ENCODE data around the gene OLFML1.

Gene OLFML1

DNA sequence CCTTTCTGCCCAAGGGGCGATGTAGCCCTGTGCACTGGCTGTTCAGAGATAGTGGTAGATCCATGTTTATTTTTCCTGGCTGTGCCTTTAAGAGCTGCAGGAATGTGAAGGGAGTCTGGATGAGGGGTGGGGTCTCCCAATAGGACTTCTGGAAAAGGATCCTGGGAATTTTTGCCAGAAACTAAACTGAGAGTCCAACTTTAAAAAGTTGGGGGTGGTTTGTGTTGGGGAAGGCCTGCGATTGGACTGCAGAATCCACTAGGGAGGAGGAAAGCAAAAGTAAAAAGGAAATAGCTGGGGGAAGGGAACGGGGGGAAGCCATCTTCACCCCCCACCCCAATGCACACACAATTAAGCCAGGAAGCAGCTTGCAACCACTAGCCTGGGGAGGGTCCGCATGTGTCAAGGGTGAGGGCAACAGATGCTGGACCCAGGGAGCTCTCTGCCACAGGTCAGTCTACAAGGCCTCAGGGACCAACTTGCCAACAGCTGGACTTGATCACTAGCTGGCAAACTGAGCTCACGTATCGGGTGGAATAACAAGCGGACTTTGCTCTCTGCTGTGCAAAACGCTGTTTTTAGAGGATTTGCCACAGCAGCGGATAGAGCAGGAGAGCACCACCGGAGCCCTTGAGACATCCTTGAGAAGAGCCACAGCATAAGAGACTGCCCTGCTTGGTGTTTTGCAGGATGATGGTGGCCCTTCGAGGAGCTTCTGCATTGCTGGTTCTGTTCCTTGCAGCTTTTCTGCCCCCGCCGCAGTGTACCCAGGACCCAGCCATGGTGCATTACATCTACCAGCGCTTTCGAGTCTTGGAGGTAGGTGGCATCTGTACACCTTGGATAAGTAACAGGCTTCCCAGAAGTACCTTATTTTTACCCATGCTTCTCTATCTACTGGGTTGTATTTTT lies at the start of gene OLFML1:
Gene OLFML1 (plus strand): TSS at position 321 of the 912 bp plus-strand sequence. CDS start 370 bp downstream, at position 691.
- DNase-seq (ENCODE audit: low read depth in 2 of 2): no peak

DNA sequence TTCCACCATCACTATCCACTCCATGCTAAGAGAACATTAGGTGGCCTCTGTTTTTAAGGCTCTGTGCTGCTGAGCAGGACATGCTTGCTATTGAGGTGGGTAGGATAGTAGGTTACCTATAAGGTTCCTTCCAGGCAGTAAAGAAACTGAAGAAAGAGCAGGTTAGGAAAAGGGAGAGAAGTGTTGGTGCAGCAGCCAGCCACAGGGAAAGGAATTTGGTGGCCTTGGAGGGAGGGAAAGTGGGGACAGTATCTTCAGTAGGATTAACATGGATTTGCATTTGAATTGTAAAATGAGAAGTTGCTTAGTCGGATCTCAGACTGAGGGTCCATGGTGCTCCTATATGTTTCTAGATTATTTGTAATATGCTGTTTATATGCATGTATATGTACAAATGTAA lies 49.2 kb upstream of the OLFML1 start:
- DNase-seq (ENCODE audit: low read depth in 2 of 2): no peak

DNA sequence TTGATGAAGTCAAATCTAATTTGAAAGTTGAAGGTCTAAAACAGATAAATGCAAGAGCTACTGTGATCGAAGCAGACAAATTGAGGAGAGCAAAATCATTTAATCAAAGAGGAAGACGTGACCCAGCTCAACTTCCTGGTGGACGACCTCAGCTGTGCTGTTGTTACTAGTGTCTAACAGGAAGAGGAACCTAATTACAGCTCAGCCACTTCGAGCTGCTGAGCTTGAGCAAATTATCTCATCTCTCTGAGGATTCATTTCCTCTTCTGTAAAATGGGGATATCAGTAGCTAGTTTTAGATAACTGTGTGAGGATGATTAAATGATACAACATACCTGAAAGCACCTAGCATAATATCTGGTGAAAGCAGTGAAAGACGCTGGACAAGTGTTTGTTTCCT lies 48.6 kb upstream of the OLFML1 start:
- no peak for DNase-seq (ENCODE audit: low read depth in 2 of 2)

DNA sequence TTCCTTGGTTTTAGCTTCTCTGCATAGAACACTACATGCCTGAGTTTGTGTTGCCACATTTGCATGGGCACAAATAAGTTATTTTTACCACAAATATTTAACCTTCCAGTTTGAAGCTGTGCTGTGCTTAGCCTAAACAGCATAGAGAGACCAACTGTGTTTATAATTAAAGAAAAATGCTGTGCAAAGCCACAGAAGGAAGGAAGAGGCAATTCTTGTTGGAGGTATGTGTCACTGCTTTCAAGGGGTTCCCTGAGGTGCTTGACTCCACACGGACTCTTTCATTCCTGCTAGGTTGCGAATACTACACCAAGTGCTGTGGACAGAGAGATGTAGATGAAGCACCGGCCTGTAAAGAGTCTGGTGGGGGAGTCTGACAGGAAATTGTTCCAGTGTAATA lies 47.6 kb upstream of the OLFML1 start:
- DNase-seq (ENCODE audit: low read depth in 2 of 2): no peak

DNA sequence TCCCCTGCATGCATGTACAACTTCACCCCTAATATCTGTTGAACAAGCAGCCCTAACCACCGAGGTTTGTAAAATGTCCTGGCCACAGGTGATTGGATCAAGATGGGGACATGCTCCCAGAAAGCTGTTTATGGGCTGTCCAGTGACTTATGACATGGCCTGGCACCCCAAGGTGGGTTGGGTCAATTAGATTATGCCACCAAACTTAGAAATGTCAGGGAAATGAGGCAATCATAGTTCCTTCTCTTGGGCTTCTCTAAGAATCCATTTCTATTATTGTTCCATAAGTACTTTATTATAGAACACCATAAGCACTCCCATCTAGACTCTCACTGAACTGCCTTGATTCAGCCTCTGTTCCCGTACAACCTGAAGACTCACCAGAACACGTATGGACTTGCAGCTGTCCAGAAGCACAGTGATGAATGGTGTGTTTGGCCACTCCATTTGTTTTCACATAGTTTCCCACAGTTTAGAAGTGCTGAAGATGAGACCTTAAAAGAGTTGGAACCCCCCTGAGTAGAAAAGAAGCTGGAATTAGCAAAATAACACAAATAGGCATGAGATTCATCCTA lies 45.5 kb upstream of the OLFML1 start:
- no peak for DNase-seq (ENCODE audit: low read depth in 2 of 2)

DNA sequence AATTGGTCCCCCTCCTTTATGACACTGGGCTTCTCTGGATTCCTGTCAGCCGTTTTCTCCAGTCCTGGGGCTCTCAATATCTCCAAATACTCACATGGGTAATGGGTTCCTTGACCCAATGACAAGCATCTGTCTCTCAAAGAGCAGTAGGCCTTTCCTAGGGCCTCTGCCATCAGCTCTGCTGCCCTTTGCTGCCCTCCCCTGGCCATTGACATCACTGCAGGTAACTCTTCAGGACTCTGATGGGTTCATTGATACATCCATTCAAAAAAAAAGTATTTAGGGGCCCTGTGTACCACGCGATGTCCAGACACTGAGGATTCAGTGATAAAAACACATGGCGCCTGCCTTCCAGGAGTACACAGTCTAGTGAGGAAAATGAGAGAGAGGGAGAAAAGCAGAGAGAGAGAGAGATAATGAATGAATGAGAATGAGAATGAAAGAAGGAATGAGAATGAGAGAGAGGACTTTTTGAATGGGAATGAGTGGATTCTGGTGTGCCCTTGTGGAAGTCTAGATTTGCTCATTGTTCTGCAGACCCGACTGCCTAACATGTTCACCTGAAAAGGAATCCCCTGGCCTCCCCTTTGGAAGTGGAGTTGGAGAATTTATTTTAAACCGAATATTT lies 42.6 kb upstream of the OLFML1 start:
- peak; percentile 34 to 41 for DNase-seq (ENCODE audit: low read depth in 2 of 2)

DNA sequence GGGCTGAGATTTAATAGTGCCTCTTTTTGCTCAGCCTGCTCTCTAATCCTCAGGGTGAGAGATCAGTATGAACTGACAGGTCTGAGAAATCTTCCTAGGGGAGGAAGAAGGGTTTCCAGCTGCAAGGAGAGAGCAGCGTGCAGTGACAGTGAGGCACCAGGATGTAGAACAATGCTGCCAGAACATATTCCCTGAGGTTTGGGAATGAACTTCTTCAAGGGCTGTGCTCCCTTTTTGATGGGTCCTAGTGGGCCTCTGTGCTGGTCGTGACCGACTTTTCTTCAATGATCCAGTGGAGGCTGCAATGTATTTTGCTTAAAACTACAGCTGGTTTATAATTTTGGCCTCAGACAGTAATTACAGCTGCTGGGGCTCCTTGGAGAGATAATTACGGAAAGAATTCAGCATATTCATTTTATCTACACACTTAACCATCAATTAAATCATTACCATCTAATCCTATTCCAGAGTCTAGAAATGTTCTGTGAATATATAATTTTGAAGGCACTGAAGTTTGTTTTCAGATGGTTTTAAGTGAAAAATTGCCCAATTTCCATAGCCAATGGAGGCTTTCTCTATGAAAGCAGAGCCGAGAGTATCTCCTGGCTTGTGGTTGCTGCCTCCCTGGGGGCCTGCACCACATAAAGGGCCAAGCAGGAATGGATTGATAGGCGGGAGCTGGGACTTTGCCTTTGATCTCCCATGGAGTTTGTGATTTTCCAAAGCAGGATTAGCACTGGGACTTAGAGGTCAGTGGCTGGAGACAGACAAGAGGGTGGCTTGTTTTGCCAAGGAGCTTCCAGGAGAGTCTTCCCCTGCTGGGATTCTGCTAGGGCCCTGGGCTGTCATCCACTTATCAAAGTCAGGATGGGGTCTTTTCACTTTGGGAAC lies 41.0 kb upstream of the OLFML1 start:
- no peak for DNase-seq (ENCODE audit: low read depth in 2 of 2)

DNA sequence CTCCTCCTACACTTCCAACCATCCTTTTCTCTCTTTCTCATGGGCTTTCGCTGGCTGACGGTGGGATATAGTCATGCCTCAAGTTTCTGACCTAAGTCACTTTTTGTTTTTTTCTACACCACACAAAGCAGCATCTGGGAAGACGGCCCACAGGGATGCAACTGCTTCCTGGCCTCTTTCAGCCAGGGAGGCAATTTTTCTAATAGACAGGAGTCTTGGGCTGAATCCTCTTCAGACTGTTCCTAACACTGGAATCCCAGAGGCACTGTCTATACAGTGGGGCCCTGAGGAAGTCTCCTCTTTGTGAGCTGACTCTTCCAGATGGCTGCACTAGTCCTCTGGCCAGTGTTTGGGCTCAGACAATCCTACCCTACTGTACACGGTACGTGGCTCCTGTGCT lies 39.7 kb upstream of the OLFML1 start:
- DNase-seq (ENCODE audit: low read depth in 2 of 2): no peak

DNA sequence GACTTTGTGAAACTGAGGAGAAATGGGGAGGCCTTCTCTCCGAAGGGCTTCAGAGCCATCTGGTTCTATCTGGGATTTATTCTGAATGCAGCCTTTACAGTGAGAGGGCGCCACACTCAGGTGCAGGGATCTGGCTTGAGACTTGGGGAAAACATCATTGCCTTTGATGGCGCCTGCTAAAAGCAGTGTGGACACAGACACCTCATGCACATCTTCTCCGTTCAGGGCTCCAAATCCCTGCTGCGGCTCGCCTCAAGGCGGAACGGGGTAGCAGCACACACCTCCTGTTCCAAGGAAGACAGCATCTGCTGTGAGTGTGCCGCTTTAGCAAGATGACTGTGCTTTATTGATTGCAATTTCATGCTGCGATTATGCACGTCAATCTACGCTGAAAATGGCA lies 37.1 kb upstream of the OLFML1 start:
- DNase-seq (ENCODE audit: low read depth in 2 of 2): no peak

DNA sequence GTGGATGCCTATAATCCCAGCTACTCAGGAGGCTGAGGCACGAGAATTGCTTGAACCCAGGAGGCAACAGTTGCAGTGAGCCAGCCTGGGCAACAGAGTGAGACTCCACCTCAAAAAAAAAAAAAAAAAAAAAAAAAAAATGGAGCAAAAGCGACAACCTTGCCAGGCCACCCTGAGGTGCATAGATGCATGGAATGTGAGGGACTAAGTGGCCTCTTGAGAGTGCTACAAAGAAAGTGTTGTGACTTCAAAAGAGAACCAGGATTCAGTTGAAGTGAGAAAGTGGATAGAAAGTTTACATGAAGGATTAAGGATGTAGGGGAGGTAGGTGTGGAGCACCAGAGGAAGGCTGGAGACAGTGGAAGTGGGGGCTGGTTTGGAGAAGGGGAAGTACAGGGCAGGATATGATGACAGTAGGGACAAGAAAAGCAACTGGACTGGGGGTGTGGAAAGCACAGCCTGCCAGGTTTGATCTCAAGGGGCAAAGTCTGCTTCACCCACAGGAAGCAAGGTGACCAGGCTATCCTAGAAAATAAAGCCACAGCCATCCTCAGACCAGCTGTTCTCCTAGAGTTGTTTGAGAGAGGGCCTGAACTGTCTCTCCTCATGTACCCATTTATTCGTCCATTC lies 36.0 kb upstream of the OLFML1 start:
- no peak for DNase-seq (ENCODE audit: low read depth in 2 of 2)

DNA sequence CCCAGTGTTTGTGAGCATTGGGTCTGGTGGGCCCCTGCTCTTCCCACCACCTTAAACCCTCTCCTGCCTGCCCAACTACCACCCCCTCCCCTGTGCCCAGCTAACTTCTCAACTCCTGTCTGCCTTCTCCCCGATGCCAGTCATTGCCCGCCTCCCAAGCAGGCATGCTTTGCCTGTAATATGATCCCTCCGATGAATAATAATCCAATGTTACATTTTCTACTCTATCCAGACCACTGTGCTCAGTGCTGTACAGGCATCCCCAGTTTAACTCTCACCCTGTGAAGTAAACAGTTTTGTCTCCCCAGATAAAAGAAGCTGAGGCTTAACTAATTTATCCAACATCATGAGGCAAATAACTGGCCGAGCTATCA lies 35.5 kb upstream of the OLFML1 start:
- DNase-seq (ENCODE audit: low read depth in 2 of 2): no peak

DNA sequence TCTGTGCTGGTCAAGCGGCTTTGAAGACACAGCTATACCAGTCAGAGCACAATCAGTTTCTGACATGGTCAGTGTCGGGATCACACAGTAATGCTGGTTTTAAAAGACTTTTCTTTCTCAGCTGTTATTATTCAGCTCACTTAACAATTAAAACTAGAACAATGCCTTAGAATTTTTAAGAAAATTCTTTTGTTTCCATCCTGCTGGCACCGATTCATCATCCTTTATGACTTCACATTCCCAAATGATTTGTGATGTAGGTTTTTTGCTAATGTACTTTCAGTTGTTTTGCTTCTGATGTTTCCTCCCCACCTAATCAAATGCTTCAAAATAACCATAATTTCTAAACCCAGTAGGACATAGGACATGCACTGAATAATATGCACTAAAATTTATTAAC lies 34.5 kb upstream of the OLFML1 start:
- DNase-seq (ENCODE audit: low read depth in 2 of 2): no peak

DNA sequence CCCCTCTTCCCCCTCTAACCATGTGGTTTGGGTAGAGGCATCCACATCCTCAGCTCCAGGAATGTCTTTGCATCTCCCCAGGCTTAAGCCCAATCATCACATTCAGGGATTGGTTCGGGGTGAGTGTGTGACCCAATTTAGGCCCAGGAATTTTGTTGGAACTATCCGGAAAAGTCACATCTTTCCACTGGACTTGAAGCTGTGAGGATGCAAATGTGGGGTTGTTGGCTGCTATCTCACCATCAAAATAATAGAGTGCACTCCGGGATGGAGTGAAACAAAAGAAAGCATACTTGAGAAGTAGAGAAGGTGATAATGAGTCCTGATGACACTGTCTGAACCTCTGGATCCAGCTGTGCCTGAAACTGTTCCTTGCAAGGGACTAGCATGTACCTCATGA lies 33.8 kb upstream of the OLFML1 start:
- DNase-seq (ENCODE audit: low read depth in 2 of 2): no peak

DNA sequence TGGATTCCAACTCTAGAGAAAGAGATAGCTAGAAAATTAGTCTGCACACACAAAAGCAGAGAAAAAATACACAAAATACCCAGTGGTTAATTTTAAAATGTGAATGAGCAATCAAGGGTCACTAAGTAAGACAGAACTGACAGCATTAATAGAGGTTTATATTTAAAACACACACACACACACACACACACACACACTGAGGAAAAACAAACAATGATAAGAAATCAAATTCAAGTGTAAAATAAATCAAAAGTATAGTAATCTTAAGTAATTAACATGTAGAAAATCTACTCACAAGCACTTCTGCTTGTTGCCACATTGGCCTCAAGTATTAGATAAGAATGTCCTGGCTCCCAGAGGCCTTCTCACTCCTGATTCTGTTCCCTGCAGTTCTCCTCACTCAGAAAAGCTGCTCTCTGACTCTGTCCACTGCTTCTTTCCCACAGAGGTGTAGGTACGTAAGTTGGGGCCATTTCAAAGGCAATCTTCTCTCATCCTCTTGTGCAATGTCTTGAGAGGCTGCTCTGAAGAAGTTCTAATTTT lies 33.3 kb upstream of the OLFML1 start:
- no peak for DNase-seq (ENCODE audit: low read depth in 2 of 2)

DNA sequence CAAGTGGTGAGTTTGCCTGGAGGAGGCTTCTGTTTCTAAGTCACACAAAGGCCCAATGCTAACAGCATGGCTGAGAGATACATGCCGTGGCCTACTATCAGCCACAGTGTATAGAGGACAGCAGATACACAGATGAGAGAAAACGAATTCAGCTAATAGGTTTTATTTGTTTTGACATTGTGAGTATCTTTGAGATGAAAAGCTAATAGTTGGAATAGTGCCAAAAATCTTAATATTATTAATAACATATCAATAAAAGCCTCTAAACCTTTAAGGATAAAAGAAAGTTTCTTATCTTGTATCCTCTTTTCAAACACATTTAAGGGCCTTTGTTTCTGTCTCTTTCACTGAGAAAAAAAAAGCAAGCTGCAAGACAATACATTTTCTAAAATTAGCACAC lies 30.5 kb upstream of the OLFML1 start:
- no peak for DNase-seq (ENCODE audit: low read depth in 2 of 2)

DNA sequence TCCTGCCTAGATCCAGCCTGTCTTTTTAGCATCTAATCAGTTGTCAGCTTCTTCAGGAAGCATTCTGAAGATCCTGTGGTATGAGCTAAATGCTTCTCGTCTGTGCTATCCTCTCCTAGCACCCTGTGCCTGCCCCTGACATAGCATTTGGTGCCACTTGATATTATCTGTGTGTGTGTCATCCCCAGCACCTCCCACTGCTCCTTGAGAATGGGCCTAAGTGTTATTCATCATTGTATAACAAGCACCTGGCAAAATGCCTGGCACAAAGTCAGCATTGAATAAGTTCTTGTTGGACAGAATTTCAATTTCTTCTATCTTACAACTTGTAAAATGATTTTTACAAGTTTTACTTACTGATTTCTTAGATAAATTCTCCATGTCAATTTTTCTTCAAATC lies 28.1 kb upstream of the OLFML1 start:
- no peak for DNase-seq (ENCODE audit: low read depth in 2 of 2)

DNA sequence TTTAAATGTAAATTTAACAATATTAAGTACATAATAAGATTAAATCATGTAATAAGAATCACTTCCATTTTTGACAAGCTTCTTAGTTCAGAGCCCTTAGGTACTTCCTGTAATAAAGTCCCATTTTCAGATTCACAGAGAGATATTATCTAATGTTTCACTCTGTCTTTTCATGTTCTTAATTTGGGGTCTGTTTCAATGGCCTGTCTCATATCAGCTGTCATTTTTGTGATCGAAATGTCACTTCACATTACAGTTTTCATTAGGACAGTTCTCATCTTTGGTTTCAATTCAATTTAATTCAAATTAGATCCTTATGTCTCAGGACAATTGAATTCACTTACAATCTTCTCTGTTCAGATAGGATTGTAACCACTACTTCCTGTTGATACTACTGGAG lies 22.6 kb upstream of the OLFML1 start:
- DNase-seq (ENCODE audit: low read depth in 2 of 2): no peak

DNA sequence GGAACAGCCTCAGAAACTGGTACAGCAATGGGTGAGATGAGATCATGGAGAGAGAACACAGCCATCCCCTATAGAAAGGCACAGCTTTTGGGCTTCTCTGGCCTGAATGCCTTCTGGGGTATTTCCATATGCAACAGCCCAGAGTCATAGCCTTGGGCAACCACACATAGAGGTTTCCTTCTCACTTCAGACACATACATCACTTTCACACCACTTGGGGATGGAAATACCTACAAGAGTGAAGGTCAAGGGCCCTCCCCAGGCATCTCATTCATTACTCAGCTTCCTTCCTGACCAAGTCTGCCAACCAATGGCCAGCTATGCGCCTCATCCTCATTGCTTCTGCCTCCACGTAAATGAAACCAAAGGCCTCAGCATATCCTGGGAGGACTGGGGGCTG lies 17.7 kb upstream of the OLFML1 start:
- DNase-seq (ENCODE audit: low read depth in 2 of 2): peak; percentile 3 to 19

DNA sequence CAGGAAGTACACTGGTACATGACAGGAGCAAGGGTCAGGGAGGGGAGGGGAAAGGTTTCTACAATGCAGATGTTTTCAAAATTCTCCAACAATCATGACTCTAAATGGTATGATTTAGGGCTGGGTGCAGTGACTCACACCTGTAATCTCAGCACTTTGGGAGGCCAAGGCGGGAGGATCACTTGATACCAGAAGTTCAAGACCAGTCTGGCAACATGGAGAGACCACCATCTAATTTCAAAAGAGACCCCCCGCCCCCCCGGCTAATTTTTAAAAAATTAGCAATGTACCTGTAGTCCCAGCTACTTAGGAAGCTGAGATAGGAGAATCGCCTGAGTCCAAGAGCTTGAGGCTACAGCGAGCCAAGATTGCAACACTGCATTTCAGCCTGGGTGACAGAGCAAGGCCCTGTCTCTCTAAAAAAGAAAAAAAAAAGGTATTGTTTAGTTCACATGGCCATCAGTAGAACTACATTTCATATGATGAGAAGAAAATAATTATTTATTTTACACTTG lies 15.9 kb upstream of the OLFML1 start:
- DNase-seq (ENCODE audit: low read depth in 2 of 2): no peak

DNA sequence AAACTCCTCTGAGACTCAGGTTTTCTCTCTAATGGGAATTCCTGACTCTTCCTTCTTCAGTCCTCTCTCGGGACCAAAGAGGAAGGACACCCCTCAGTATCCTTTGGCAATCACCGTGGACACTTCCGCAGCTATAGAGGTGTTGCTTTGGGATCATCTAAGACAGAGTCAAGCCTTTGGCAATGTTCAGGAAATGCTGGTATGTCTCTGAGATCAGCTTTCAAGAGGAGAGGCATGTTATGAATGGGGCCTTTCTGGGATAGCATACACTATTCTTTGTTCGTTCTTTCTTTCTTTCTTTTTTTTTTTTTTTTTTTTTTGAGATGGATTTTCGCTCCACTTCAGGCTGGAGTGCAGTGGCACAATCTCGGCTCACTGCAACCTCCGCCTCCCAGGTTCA lies 14.2 kb upstream of the OLFML1 start:
- no peak for DNase-seq (ENCODE audit: low read depth in 2 of 2)

DNA sequence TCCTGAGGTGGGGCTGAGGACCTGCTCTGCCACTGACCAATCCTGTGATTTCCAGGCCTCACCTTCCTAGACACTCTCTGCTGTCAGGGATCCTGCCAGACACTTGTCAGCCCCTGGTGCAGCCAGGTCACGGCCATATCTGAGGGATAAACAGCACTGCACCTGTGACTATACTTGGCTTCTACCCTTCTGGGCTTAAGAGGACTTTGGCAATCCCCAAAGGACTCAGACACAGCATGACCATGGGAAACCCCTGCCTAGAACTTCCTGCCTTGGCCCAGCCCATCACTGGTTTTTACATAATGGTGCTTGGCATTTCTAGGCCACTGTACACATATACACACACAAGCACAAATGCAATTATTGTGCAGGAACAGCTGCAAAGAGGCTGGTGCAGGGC lies 11.6 kb upstream of the OLFML1 start:
- no peak for DNase-seq (ENCODE audit: low read depth in 2 of 2)
